HG03354 (cell line): ENCODE data around the gene DDX6.
"Not testable (repeated sequence)": the region's sequence is repeated elsewhere in the genome, so short reads cannot be mapped to it uniquely, and the experiment has no call there.

ENCODE experiments used
- ATAC-seq: cut with Tn5 transposase; IDR thresholded peaks from one replicate; pipeline ENCODE4 v1.9.1; 2021; ENCODE audit warnings: mild to moderate bottlenecking; ENCODE audit not compliant: unreplicated experiment, poor library complexity, severe bottlenecking

DDX6 gene, protein sequence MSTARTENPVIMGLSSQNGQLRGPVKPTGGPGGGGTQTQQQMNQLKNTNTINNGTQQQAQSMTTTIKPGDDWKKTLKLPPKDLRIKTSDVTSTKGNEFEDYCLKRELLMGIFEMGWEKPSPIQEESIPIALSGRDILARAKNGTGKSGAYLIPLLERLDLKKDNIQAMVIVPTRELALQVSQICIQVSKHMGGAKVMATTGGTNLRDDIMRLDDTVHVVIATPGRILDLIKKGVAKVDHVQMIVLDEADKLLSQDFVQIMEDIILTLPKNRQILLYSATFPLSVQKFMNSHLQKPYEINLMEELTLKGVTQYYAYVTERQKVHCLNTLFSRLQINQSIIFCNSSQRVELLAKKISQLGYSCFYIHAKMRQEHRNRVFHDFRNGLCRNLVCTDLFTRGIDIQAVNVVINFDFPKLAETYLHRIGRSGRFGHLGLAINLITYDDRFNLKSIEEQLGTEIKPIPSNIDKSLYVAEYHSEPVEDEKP

GRCh38 chr11:118791111-118791960, at the start of gene DDX6:
Gene DDX6 (minus strand): TSS chr11:118791164. CDS start chr11:118786251, 4,913 bp downstream.
- peak; percentile 47 for ATAC-seq

GRCh38 chr11:118838905-118839553, 48.1 kb upstream of the DDX6 start:
- ATAC-seq = peak; percentile 87

DNA sequence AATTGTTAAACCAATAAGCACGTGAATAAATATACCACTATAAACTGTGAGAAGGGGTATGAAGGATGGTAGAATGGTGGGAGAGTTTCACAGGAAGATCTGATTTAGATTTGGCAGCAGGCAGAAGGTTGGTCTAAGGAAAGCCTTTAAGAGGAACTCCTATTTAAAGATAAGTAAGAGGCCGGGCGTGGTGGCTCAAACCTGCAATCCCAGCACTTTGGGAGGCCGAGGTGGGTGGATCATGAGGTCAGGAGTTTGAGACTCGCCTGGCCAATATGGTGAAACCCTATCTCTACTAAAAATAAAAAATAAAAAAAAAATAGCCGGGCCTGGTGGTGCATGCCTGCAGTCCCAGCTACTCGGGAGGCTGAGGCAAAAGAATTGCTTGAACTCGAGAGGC, 46.9 kb upstream of the DDX6 start:
- ATAC-seq = no peak

- ATAC-seq = no peak
These were observed 43.6 kb upstream of the DDX6 start for GRCh38 chr11:118834427-118835028.

GRCh38 chr11:118827118-118827517, 36.2 kb upstream of the DDX6 start:
- no peak for ATAC-seq

DNA sequence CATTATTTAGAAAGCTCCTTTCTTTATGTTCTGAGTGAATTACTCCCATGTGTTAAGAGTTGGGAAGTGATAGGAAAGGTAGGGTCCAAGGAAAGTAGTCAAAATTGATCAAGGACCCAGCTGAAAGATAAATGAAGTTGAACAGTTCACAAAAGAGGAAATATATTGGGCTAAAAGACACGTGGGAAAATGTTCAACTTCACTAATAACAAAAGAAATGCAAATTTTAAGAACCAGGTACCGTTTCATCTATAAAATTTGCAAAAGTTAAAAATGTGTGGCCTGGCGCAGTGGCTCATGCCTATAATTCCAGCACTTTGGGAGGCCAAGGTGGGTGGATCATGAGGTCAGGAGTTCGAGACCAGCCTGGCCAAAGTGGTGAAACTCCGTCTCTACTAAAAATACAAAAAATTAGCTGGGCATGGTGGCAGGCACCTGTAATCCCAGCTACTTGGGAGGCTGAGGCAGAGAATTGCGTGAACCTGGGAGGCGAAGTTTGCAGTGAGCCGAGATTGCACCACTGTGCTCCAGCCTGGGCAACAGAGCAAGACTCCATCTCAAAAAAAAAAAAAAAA, 32.1 kb upstream of the DDX6 start:
- ATAC-seq = not testable (repeated sequence)

DNA sequence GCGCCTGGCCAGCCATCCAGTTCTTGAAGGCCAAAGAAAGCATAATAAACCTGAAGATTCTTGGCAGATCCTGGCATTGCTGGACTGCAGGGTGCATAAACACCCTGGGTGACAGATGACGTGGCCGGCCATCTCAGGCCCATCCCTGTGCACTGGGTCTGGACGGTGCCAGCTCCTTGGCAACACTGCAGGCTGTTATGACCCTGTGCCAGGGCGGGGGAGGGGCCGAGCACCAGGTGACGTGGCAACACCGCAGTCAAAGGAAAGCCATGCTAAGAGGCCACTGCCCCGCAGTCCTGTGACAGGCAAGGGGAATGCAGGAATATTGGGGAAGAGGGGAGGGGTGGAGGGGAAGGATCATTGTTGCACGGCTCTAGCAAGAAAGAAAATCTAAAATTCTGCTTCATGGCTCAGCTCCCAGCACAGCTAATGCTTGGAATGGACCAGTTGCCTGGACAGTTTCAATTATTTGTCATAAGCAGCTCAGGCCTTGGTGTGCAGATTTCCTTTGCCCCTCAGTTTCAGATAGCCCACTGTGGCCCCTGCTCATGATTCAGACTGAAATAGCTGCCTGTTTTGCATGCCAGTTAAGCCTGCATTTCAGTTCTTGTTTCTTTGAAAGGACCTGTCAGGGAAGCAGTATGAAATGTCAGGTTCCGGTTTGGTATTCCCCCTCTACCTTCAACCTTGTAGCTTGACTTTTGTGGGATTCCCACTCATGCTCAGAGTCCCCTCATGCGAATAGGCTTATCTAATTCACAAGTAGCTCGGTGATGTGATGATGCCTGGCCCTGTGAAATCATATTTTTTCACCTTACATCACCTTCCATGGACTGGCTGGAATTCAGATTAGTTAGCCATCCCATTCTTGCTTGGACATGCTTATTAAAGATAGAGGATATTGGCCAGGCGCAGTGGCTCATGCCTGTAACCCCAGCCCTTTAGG, 29.7 kb upstream of the DDX6 start:
- ATAC-seq = peak; percentile 91

- not testable (repeated sequence) for ATAC-seq
These were observed 29.0 kb upstream of the DDX6 start for GRCh38 chr11:118820025-118820379.

DNA sequence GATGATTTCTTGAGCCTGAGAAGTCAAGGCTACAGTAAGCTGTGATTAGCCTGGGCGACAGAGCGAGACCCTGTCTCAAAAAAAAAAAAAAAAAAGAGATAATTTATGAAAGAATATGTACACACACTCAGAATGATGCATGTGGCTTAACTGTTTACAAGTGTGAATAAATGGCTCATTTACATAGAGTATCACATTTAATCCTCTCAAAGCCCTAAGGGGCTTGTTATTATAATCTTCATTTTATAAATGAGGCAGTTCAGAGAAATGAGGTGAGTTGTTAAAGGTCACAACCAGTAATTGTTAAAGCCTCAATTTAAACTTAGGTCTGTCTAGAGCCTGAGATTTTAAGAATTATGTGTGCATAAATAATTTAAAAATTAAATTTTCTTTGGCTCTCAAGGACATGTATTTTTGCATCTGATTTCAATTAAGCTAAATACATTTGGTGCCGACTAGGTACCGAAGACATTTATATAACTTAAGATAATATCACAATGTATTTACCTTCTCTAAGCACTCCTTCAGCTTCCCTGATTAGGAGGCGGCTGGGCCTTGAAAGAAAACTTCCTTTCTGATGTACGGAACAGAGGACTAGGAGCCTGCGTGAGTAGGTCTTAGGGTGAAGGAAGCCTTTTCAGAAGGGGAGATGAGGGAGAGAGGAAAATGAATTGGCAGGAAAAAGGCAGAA, 28.5 kb upstream of the DDX6 start:
- ATAC-seq = no peak

DNA sequence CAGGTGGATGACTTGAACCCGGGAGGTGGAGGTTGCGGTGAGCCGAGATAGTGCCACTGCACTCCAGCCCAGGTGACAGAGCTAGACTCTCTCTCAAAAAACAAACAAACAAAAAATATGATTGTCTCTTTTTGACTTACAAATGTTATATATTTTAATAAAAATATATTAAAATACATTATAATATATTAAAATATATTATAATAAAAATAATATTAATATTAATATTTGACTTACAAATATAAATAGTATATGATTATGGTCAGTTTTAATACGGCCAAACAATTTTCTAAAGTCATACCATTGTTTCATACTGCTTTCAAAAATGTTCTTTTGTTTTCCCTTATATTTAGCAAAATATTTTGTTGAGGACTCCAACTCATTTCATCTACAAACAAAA, 27.2 kb upstream of the DDX6 start:
- ATAC-seq = no peak

DNA sequence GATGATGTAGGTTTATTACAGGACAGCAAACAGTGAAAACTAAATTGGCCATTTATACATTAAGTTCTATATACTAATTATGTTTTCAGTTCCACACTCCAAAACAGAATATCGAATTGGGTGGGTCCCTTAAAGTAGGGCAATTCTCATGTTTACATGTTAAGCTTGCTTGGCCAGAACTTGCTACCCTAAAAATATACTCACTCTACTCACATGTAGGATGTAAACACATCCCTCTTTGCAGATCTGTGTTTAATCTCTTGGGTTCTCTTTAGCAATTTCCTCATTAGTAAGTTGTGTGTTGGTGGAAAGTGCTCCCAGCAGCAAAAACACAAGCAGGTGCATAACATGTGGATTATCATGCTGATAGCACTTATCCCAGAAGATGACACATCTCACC, 22.6 kb upstream of the DDX6 start:
- no peak for ATAC-seq

DNA sequence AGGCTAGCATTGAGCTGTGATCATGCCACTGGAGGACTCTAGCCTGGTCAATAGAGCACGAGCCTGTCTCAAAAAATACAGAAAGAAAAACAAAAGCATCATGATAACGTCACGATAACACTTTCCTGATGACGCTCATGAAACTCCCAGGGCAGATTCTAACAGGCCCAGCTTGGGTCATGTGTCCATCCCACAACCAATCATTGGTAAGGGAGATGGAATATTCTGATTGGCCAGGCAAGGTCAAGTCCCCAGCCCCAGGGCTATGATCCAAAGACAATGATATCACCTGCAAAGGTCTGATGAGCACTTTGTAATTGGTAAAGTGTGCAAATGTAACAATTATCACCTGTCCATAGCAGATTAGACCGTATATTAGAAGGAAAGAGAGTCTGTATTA, 21.5 kb upstream of the DDX6 start:
- ATAC-seq = no peak

- ATAC-seq = no peak
These were observed 17.1 kb upstream of the DDX6 start for GRCh38 chr11:118807800-118808778.

- ATAC-seq = no peak
These were observed 15.4 kb upstream of the DDX6 start for GRCh38 chr11:118806400-118806799.

DNA sequence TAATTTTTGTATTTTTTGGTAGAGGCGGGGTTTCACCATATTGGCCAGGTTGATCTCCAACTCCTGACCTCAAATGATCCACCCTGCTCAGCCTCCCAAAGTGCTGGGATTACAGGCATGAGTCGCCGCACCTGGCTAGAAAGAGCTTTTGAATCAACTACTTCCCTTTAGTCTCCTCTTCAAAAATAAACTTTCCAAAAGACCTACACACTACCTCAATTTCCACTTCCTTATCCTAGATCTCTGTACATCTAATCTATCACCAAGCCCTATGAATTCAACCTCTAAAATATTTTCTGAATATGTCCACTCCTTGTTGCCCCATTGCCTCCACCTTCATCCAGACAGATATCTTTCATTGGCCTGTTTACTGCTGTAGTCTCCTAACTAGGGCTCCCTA, 13.1 kb upstream of the DDX6 start:
- ATAC-seq = no peak

GRCh38 chr11:118799372-118799771, 8.4 kb upstream of the DDX6 start:
- no peak for ATAC-seq

GRCh38 chr11:118797510-118797909, 6.5 kb upstream of the DDX6 start:
- ATAC-seq = no peak
